SK-N-MC (cell line): ENCODE data around the gene SPECC1.
"Not testable (repeated sequence)": the region's sequence is repeated elsewhere in the genome, so short reads cannot be mapped to it uniquely, and the experiment has no call there.

ENCODE experiments used
- DNase-seq: peaks from one replicate; pipeline ENCODE4 v3.0.0-alpha.2; 2011; ENCODE audit warnings: low read depth, low spot score
- H3K27ac ChIP-seq: fragments of 200-600 bp; sonication (generic); 2 replicates; pipeline ENCODE4 v1.5.1; 2016; ENCODE audit warnings: mixed run types
- H3K36me3 ChIP-seq: fragments of 200-600 bp; sonication (generic); 2 replicates; pipeline ENCODE4 v1.6.1; 2017; ENCODE audit warnings: antibody characterized with exemption, low read length, mixed read lengths; ENCODE audit not compliant: insufficient read depth
- H3K4me3 ChIP-seq: fragments of 200-600 bp; sonication (generic); 2 replicates; pipeline ENCODE4 v1.5.1; 2016
- H3K9ac ChIP-seq: fragments of 200-600 bp; sonication (generic); 2 replicates; pipeline ENCODE4 v1.8.0; 2017; ENCODE audit warnings: mixed run types, mixed read lengths; ENCODE audit not compliant: insufficient read length
- H3K9me3 ChIP-seq: fragments of 200-600 bp; sonication (generic); 2 replicates; pipeline ENCODE4 v1.6.1; 2017; ENCODE audit warnings: low read depth, mild to moderate bottlenecking, antibody characterized with exemption, low read length, moderate library complexity, mixed read lengths
- EZH2 ChIP-seq: fragments of 200-600 bp; sonication (generic); IDR thresholded peaks from one replicate; pipeline ENCODE4 v1.6.1; 2017; ENCODE audit warnings: antibody characterized with exemption
- FOXP2 ChIP-seq: optimal IDR thresholded peaks from 2 replicates; pipeline ENCODE3; 2011; ENCODE audit warnings: mild to moderate bottlenecking, moderate library complexity; ENCODE audit not compliant: insufficient read depth; ENCODE audit errors: extremely low read length, control extremely low read depth
- POLR2AphosphoS5 ChIP-seq: IDR thresholded peaks from 2 replicates; pipeline ENCODE4 v1.6.1; 2012; ENCODE audit warnings: mild to moderate bottlenecking, low read depth, low read length, borderline replicate concordance

The SPECC1 gene

GRCh38 chr17:20009052-20009301, 182 bp upstream of the SPECC1 start:
- TF ChIP-seq EZH2 (no peak), POLR2AphosphoS5 (no peak), FOXP2 (no peak)
- Histone ChIP-seq H3K36me3 (no peaks in the 10 kb centered on the region), H3K4me3 (peak overlapping the region; percentile 87), H3K9ac (no peak overlapping the region), H3K9me3 (no peaks in the 10 kb centered on the region), H3K27ac (no peak overlapping the region)
- no peak for DNase-seq

- H3K9me3 ChIP-seq: no peaks in the 10 kb centered on the region
- no peak overlapping the region for H3K9ac ChIP-seq
- H3K27ac ChIP-seq: no peak overlapping the region
- H3K36me3 ChIP-seq: no peaks in the 10 kb centered on the region
- TF ChIP-seq FOXP2: no peak
- no peak for TF ChIP-seq POLR2AphosphoS5
- TF ChIP-seq EZH2: no peak
- DNase-seq: peak; percentile 34
- H3K4me3 ChIP-seq: peak overlapping the region; percentile 87
These were observed 1.1 kb downstream of the SPECC1 start for GRCh38 chr17:20010099-20010863.

GRCh38 chr17:20010936-20011335, 1.8 kb downstream of the SPECC1 start:
- H3K9ac ChIP-seq: no peak overlapping the region
- H3K9me3 ChIP-seq: no peaks in the 10 kb centered on the region
- no peak overlapping the region; the same call in 1 of the 2 replicates for H3K4me3 ChIP-seq
- TF ChIP-seq FOXP2 (no peak), POLR2AphosphoS5 (no peak), EZH2 (no peak)
- DNase-seq: no peak
- H3K27ac ChIP-seq: no peak overlapping the region
- H3K36me3 ChIP-seq: no peaks in the 10 kb centered on the region

- Histone ChIP-seq H3K9me3 (no peaks in the 10 kb centered on the region), H3K36me3 (no peaks in the 10 kb centered on the region), H3K27ac (no peak overlapping the region), H3K9ac (no peak overlapping the region), H3K4me3 (no peak overlapping the region)
- no peak for TF ChIP-seq EZH2
- no peak for TF ChIP-seq POLR2AphosphoS5
- no peak for TF ChIP-seq FOXP2
- no peak for DNase-seq
These were observed 2.9 kb downstream of the SPECC1 start for GRCh38 chr17:20012017-20012536.

- H3K27ac ChIP-seq, H3K4me3 ChIP-seq, H3K9ac ChIP-seq, H3K9me3 ChIP-seq, DNase-seq, H3K36me3 ChIP-seq: not testable (repeated sequence)
These were observed 7.4 kb downstream of the SPECC1 start for GRCh38 chr17:20016475-20016992.

GRCh38 chr17:20022701-20023100, 13.5 kb downstream of the SPECC1 start:
- Histone ChIP-seq H3K4me3 (no peak overlapping the region), H3K36me3 (no peaks in the 10 kb centered on the region), H3K27ac (no peak overlapping the region), H3K9ac (no peak overlapping the region), H3K9me3 (no peaks in the 10 kb centered on the region)
- no peak for DNase-seq
- TF ChIP-seq FOXP2: no peak
- no peak for TF ChIP-seq POLR2AphosphoS5
- TF ChIP-seq EZH2: no peak

- Histone ChIP-seq H3K27ac (no peak overlapping the region), H3K9me3 (no peaks in the 10 kb centered on the region), H3K9ac (no peak overlapping the region), H3K4me3 (no peak overlapping the region), H3K36me3 (no peaks in the 10 kb centered on the region)
- DNase-seq: no peak
- TF ChIP-seq EZH2: no peak
- no peak for TF ChIP-seq FOXP2
- TF ChIP-seq POLR2AphosphoS5: no peak
These were observed 17.8 kb downstream of the SPECC1 start for GRCh38 chr17:20026960-20027359.

GRCh38 chr17:20028443-20028842, 19.3 kb downstream of the SPECC1 start:
- H3K27ac ChIP-seq: no peak overlapping the region
- DNase-seq: no peak
- no peaks in the 10 kb centered on the region for H3K9me3 ChIP-seq
- H3K36me3 ChIP-seq: no peaks in the 10 kb centered on the region
- H3K9ac ChIP-seq: no peak overlapping the region
- no peak for TF ChIP-seq FOXP2
- no peak for TF ChIP-seq EZH2
- no peak for TF ChIP-seq POLR2AphosphoS5
- no peak overlapping the region for H3K4me3 ChIP-seq

- Histone ChIP-seq H3K36me3 (no peaks in the 10 kb centered on the region), H3K9ac (no peak overlapping the region), H3K9me3 (no peaks in the 10 kb centered on the region), H3K27ac (no peak overlapping the region), H3K4me3 (no peak overlapping the region)
- DNase-seq: no peak
- no peak for TF ChIP-seq EZH2
- TF ChIP-seq POLR2AphosphoS5: no peak
- TF ChIP-seq FOXP2: no peak
These were observed 23.5 kb downstream of the SPECC1 start for GRCh38 chr17:20032636-20033035.
